ENCODE measurements around the gene TCERG1L. TPM values are rescaled to one million over a fixed set of nuclear protein-coding genes. Genes with fewer than 3 reads are reported as not detected.

The TCERG1L gene
- total and polyA plus RNA-seq, 11 donors, result 0.11 to 0.25 TPM; not detected in 9

GRCh38 chr10:131218811-131219583 is 92.5 kb downstream of the TCERG1L start:
- WGBS, 4 donors, result 82 to 90% (median 88%) methylated on average over 14 to 17 of the region's 17 CpGs
- DNase-seq (no peak), ATAC-seq (no peak)
- intact Hi-C loops (cut with DNase I), result no loop called here
- H3K4me3 ChIP-seq, result no peak overlapping the region
- H3K36me3 ChIP-seq, result no peaks in the 10 kb centered on the region
- H3K9me3 ChIP-seq, result no peaks in the 10 kb centered on the region
- H3K27ac ChIP-seq, result no peak overlapping the region
- H3K27me3 ChIP-seq, result peaks cover 0 to 28% (median 0%) of the 10 kb centered on the region in 9 donors
- TF ChIP-seq CTCF (IDR thresholded peaks at IDR 0.05) (no peak), POLR2A (IDR thresholded peaks at IDR 0.05) (no peak)
- no peaks in the 10 kb centered on the region for H3K4me1 ChIP-seq

GRCh38 chr10:131216681-131217230 is 94.8 kb downstream of the TCERG1L start:
- intact Hi-C loops (cut with DNase I), result no loop called here
- no peaks in the 10 kb centered on the region for H3K36me3 ChIP-seq
- ATAC-seq, result no peak
- no peak for DNase-seq
- H3K27ac ChIP-seq, result no peak overlapping the region
- H3K4me3 ChIP-seq, result no peak overlapping the region
- H3K4me1 ChIP-seq, result no peaks in the 10 kb centered on the region
- no peaks in the 10 kb centered on the region for H3K9me3 ChIP-seq
- TF ChIP-seq CTCF (IDR thresholded peaks at IDR 0.05), result no peak
- no peak for TF ChIP-seq POLR2A (IDR thresholded peaks at IDR 0.05)
- 69 to 85% (median 85%) methylated on average over 4 to 9 of the region's 9 CpGs for WGBS, 4 donors
- peaks cover 0 to 24% (median 0%) of the 10 kb centered on the region in 9 donors for H3K27me3 ChIP-seq

- TF ChIP-seq POLR2A (IDR thresholded peaks at IDR 0.05), result no peak
- TF ChIP-seq CTCF (IDR thresholded peaks at IDR 0.05), result no peak
- Histone ChIP-seq H3K9me3 (no peaks in the 10 kb centered on the region), H3K27ac (no peak overlapping the region), H3K4me1 (no peaks in the 10 kb centered on the region), H3K4me3 (no peak overlapping the region), H3K36me3 (no peaks in the 10 kb centered on the region), H3K27me3 (peaks cover 0 to 24% (median 0%) of the 10 kb centered on the region in 9 donors)
- ATAC-seq (no peak), DNase-seq (no peak)
- intact Hi-C loops (cut with DNase I), result no loop called here
- WGBS, 4 donors, result 85 to 96% (median 92%) methylated on average over 6 of the region's 6 CpGs
These were observed 95.7 kb downstream of the TCERG1L start for GRCh38 chr10:131215776-131216175.

GRCh38 chr10:131214521-131215244 is 96.8 kb downstream of the TCERG1L start:
- TF ChIP-seq CTCF (IDR thresholded peaks at IDR 0.05) (no peak), POLR2A (IDR thresholded peaks at IDR 0.05) (no peak)
- 80 to 86% (median 81%) methylated on average over 17 of the region's 17 CpGs for WGBS, 4 donors
- Histone ChIP-seq H3K9me3 (no peaks in the 10 kb centered on the region), H3K27me3 (peaks cover 0 to 18% (median 0%) of the 10 kb centered on the region in 9 donors), H3K36me3 (no peaks in the 10 kb centered on the region), H3K27ac (no peak overlapping the region), H3K4me3 (no peak overlapping the region), H3K4me1 (no peaks in the 10 kb centered on the region)
- no peak for ATAC-seq
- DNase-seq, result no peak
- intact Hi-C loops (cut with DNase I), result no loop called here
